GM12875 (cell line): ENCODE results near the gene CAPN12.

Source experiments
- H3K4me3 ChIP-seq: one replicate; pipeline ENCODE4 v1.5.1; 2011; ENCODE audit warnings: low read depth, low read length, control low read depth
- TF ChIP-seq, protein P1 (sequence below): IDR thresholded peaks from 2 replicates; pipeline ENCODE4 v1.5.1; 2011; ENCODE audit warnings: low read depth, mild to moderate bottlenecking, control low read depth, inconsistent platforms, low read length, moderate library complexity, borderline replicate concordance; ENCODE audit not compliant: insufficient read depth

Gene CAPN12

DNA sequence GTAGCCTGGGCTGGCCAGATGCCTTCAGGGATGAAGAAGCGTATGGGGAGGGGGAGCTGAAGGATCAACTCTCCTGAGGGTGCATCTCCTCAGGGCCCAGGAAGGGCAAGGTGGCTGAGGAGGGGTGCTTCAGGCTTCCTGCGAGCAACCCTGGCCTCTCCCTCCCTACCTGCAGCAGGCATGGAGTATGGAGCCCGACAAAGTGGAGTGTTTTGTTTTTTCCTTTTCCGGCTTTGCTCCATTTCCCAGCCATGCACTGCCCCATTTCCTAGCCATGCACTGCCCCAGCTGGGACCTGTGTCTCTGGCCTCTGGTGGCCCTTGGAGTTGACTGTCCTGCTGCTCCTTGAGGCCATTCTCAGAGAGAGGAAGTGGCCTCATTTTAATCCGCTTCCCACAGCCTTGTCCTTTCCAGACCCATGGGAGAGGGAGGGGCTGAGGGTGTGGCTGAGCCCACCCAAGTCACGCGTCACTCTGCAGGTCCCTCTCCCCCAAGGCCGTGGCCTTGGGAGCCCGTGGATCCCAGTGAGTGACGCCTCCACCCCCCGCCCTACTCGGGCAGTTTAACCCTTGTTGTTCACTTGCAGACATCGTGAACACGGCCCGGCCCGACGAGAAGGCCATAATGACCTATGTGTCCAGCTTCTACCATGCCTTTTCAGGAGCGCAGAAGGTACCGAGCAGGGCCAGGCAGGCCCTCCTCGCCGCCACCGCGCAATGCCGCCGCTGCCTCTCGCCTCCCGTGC is 34.4 kb downstream of the CAPN12 start:
- H3K4me3 ChIP-seq, result no peak overlapping the region
- TF ChIP-seq, protein P1, sequence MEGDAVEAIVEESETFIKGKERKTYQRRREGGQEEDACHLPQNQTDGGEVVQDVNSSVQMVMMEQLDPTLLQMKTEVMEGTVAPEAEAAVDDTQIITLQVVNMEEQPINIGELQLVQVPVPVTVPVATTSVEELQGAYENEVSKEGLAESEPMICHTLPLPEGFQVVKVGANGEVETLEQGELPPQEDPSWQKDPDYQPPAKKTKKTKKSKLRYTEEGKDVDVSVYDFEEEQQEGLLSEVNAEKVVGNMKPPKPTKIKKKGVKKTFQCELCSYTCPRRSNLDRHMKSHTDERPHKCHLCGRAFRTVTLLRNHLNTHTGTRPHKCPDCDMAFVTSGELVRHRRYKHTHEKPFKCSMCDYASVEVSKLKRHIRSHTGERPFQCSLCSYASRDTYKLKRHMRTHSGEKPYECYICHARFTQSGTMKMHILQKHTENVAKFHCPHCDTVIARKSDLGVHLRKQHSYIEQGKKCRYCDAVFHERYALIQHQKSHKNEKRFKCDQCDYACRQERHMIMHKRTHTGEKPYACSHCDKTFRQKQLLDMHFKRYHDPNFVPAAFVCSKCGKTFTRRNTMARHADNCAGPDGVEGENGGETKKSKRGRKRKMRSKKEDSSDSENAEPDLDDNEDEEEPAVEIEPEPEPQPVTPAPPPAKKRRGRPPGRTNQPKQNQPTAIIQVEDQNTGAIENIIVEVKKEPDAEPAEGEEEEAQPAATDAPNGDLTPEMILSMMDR, result no peak

DNA sequence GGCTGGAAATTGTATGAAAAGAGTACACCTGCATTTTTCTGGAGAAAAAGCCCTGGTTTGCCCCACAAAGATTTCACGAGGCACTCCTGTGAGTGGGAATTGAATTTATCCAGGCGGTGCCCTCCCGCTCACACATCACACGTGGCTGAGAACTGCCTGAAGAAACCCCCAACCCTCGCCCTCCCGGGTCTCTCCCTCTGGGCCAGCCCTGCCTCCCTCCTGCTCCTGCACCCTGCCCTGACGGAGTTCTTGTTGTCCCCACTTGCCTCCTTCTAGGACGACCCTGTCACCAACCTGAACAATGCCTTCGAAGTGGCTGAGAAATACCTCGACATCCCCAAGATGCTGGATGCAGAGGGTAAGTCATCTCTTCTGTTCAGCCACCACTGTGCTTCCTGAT is 35.2 kb downstream of the CAPN12 start:
- no peak overlapping the region for H3K4me3 ChIP-seq
- TF ChIP-seq, protein P1, result no peak

DNA sequence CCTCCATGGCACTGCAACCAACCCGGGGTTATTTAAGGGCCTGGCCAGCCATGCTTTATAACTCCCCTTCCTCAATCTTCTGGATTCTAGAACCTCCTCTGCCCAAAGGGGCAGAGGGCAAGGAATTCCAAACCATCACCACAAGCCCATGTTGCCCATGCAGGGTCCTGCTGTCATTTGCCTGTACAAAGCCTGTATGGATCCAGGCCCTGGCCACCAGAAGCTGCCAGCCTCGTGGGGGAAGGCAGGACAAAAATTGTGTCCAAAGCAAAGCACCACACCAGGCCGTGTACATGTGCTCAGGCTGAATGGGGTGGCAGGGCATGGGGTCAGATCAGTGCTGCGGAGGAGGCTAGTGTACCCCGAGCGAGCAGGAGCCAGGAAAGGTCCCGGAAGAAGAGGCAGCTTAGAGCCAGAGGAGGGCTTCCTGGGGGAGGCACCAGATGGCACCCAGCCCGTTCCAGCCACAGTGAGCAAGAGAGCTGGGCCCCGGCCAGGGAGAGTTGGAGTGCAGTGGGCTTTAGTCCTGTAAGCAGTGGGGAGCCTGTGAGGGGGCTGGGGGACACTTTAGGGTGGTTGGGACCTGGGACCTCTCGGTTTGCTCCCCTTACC is 35.8 kb downstream of the CAPN12 start:
- no peak overlapping the region for H3K4me3 ChIP-seq
- TF ChIP-seq, protein P1, result no peak

DNA sequence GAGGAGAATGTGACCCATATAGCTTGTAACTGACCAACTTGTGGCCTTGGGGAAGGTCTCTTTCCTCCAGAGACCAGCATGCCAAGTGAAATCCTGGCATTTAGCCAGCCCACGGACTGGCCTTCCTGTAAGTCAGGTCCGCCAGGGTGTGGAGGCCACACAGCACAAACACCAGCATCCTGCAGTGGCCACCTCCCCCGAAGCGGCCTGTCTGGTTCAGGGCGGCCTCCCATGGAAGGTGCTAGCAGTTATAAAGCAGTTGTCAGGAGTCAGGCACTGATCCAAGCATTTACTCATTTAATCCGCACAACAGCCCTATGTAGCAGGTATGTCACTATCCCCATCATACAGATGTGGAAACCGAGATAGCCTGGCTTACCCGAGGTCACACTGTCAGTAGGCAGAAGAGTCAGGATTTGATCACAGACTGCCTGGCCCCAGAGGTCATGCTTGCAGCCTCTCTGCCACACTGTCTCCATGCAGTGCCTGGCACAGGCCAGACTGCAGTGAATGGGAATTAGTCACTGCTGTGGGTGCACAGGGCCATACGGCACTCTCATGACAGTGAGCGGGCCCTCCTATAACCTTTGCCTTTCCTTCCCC is 36.7 kb downstream of the CAPN12 start:
- H3K4me3 ChIP-seq, result no peak overlapping the region
- TF ChIP-seq, protein P1, result no peak

DNA sequence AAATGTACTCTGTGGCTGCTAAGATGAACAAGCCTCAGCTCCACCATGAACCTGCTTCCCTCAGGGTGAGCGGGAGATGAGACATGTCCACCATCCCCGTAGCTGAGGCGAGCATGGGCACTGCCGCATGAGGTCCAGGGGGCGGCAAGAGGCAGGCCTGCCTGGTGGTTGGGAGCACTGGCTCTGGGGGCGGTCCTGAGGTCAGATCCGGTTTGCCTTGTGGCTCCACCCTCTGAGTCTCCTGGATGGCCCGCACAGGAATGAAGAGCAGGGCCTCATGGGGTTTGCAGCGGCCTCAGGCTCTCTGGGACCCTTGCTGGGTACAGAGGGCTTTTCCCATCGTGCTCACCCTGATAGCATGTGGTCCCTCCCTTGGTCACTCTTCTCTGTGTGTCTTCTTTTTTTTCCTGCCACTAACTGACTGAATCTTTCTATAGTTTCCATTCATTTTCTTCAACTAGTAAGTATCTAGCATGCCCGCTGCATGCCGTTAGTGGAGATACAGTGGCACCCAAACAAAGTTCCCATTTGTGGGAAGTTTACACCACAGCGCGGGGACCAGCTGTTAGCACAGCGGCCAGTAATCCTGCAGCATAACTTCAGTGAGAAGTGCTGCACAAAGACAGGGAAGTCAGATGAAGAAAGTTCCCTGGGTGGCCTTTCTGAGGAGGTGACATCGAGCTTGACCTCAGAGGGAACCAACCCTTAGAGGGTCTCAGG is 37.3 kb downstream of the CAPN12 start:
- TF ChIP-seq, protein P1, result no peak
- H3K4me3 ChIP-seq, result no peak overlapping the region

DNA sequence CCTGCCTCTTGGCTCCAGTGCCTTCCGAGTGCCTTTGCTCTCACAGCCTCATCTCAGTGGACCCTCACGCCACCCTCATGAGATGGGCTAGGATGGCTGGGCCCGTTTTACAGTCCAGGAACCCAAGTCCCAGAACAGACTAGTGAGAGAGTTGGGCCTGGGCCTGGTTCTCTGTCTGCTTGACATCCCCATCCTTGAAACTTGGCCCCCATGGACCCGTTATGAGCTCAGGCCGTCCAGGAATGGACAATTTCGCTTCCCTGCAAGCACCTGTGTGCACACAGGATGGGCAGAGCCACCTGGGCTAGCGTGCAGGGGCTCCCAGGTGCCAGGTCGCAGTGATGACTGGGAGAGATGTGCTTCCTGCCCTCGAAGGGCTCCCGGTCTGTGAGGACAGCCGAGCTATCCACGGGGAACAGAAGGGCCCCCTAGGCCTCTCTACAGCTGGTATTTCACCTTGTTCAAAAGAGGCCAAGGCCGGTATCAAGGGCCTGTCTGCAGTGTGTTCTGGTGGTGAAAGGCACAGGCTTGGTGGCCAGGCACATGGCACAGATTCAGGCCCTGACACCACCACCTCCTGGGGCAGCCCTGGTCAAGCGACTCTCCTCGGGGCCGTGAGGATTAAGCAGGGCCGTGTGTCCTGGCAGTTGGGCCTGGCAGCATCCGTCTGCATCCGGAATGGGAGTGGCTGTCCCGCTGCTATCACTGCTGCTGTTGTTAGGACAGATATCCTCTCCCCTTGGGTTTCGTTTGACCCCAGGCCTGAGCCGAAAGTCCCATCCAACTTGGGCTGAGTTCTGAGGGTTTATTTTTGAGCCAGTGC is 38.9 kb downstream of the CAPN12 start:
- TF ChIP-seq, protein P1, result no peak
- no peak overlapping the region for H3K4me3 ChIP-seq
